ENCODE results near the gene GADD45B.

Gene GADD45B

DNA sequence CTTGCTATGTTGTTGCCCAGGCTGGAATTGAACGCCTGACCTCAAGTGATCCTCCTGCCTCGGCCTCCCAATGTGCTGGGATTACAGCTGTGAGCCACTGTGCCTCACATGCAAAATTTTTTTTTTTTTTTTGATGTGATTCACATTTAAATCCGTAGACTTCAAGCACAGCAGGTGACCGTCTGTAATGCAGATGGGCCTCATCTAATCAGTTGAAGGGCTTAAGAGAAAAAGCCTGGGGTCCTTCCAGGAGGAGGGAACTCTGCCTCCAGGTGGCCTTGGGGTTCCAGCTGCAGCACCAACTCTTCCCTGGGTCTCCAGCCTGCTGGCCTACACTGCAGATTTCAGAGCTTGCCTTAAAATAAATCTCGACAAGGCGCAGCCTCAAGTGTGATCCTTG, 43.6 kb downstream of the GADD45B start:
- no peak for DNase-seq

GRCh38 chr19:2523630-2524311, 47.8 kb downstream of the GADD45B start:
- peak; percentile 53 for DNase-seq

GRCh38 chr19:2524361-2524839, 48.5 kb downstream of the GADD45B start:
- no peak for DNase-seq

DNA sequence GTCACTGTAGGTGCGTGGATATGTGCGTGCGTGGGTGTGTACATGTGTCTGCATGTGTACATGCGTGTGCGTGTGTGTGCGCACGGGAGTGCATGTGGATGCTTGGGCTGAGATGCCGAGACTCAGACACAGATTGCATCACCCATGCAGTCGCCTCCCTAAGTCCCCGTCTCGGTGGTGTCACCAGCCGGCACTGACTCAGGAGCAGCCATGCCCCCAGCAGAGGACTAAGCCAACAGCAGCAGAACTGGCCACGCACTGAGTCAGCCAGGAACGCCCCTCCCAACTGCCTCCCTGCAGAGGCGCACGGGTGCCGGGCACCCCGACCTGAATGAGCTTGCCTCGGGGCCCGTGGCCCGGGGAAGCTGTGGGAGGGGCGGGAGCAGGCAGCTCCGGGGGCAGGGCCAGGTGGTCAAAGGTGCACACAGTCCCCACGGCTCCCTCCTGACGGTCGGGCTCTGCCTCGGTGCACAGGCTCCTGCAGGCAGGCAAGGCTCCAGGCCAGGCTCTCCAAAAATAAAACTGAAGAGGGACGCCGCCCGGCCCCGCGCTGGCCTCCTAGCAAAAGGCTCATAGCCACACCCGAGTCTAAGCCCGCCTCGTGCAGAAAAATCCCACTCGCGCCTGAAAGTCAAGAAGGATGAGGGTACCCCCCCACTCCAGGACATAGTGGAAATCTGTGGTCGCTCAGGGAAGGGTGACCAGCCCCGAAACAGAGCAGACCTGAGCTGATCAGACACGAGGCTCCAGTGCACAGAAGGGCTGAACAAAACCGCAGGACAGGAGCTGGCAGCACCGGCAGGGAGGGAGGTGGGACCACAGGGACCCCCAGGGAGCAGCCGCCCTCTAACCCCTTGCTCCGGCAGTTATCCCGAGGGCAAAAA, 49.2 kb downstream of the GADD45B start:
- no peak for DNase-seq

DNA sequence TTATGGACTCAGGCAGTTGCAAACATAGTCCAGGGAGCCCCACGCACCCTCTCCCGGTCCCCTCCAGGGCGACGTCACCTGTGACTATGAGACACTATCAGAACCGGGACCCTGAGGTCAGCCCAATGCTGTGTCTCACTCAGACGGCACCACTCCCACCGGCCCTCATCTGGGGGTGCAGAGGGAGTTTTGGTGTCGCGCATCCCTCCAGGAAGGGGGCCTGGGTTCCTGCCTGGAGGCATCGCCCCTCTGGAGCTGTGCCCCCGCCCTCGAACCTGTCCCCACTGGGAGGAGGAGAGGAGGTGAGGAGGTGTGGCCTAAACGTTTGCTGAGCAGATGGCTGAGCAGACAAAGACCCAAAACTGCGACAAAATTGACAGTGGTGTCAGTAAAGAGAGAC, 51.2 kb downstream of the GADD45B start:
- DNase-seq = no peak

DNA sequence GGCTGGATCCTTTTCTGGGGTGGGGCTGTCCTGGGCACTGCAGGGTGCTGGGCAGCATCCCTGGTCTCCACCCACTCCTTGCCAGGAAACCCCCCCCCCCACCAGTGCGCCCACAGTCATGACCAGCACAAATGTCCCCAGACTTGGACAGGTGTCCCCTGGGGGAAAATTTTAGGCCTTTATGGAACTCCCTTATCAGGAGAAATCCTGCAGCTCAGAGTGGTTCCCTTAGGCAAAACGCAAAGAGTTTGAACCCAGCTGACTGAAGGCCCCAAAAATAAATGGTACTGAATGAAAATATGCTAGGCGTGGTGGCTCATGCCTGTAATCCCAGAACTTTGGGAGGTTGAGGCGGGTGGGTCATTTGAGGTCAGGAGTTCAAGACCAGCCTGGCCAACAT, 51.8 kb downstream of the GADD45B start:
- DNase-seq = no peak

Measured in eye (tissue), 1 donor.